Measurements from ENCODE around the gene AKAP6.

- no peak for TF ChIP-seq CTCF (conservative IDR thresholded peaks at IDR 0.05; ENCODE audit: low read depth in 2 of 2)
- TF ChIP-seq POLR2AphosphoS5 (IDR thresholded peaks at IDR 0.05; ENCODE audit: low read depth): no peak
- no peak for TF ChIP-seq REST (IDR thresholded peaks at IDR 0.05; ENCODE audit: unreplicated experiment)
Measured at GRCh38 chr14:32510815-32511214, 181.7 kb downstream of the AKAP6 start.

Data from GM23338 (cell line).